RWPE1 (cell line): ENCODE data around the gene TMEM150B.

Experiments
- CTCF ChIA-PET: fragments of 350-600 bp; sonication (Branson Sonifier 250); formaldehyde crosslinking; extraction: SDS; loops from one replicate; lab custom pipeline; 2021; lab: Yijun Ruan, JAX
- POLR2A ChIA-PET: fragments of 400-600 bp; formaldehyde crosslinking; extraction: SDS; loops from one replicate; lab custom pipeline; 2020; ENCODE audit warnings: antibody characterized with exemption; ENCODE audit not compliant: low non-redundant PET; lab: Yijun Ruan, JAX
- DNase-seq: peaks from one replicate; pipeline ENCODE4 v3.0.0; 2012; ENCODE audit warnings: low spot score
- H3K27ac ChIP-seq: fragments of 450-650 bp; 2 replicates; pipeline ENCODE4 v1.5.1; 2017
- TF ChIP-seq, protein P1 (sequence below): fragments of 450-650 bp; conservative IDR thresholded peaks from 2 replicates; pipeline ENCODE4 v1.5.1; 2017; ENCODE audit warnings: low read depth, mild to moderate bottlenecking

TMEM150B gene

DNA sequence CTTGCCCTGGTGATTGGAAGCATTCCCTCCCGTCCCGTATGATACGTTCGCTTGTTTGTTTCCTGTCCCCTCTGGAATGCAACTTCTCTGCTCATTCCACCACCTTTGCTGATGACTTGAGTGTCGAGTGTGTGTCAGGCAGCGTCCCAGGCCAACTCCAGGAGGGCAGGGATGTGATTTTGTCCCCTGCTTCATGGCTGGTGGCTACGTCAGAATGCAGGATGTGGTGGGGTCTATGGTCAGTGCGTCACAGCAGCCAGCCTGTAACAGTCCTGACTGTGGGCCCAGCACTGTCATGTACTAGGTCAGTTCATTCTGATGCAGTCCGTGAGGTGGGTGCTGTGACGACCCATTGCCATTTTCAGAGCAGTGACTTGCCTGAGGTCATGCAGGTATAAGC lies 25.1 kb downstream of the TMEM150B start:
- ChIA-PET CTCF (interaction anchor here (3.4 kb wide), 1 partner anchor 84 kb away, joined by 21 read pairs; the partner anchor contains the start of gene TMEM238), POLR2A (no interaction called here)
- TF ChIP-seq, protein P1, sequence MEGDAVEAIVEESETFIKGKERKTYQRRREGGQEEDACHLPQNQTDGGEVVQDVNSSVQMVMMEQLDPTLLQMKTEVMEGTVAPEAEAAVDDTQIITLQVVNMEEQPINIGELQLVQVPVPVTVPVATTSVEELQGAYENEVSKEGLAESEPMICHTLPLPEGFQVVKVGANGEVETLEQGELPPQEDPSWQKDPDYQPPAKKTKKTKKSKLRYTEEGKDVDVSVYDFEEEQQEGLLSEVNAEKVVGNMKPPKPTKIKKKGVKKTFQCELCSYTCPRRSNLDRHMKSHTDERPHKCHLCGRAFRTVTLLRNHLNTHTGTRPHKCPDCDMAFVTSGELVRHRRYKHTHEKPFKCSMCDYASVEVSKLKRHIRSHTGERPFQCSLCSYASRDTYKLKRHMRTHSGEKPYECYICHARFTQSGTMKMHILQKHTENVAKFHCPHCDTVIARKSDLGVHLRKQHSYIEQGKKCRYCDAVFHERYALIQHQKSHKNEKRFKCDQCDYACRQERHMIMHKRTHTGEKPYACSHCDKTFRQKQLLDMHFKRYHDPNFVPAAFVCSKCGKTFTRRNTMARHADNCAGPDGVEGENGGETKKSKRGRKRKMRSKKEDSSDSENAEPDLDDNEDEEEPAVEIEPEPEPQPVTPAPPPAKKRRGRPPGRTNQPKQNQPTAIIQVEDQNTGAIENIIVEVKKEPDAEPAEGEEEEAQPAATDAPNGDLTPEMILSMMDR, result no peak
- DNase-seq, result no peak
- no peak overlapping the region for H3K27ac ChIP-seq

DNA sequence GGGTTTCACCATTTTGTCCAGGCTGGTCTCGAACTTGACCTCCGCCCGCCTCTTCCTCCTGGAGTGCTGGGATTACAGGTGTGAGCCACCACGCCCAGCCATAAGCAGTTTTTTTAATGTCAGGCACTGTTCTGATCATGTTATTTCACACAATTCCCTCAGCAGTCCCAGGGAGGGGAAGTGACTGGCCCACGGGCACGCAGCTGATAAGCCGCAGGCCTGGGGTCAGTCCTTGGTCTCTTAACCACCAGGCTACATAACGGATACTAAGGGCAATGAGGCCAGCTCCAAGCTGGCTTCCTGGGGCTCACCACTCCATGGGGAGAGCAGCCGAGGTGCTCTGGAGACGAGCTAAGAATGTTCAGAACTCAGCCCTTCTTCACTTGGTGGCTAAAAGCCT lies 27.9 kb downstream of the TMEM150B start:
- no peak for DNase-seq
- no peak overlapping the region for H3K27ac ChIP-seq
- ChIA-PET POLR2A (no interaction called here), CTCF (interaction anchor here (1.1 to 1.3 kb wide), 2 partner anchors 15 to 86 kb away, joined by 3 read pairs; no protein-coding TSS in a partner anchor)
- TF ChIP-seq, protein P1, result no peak

DNA sequence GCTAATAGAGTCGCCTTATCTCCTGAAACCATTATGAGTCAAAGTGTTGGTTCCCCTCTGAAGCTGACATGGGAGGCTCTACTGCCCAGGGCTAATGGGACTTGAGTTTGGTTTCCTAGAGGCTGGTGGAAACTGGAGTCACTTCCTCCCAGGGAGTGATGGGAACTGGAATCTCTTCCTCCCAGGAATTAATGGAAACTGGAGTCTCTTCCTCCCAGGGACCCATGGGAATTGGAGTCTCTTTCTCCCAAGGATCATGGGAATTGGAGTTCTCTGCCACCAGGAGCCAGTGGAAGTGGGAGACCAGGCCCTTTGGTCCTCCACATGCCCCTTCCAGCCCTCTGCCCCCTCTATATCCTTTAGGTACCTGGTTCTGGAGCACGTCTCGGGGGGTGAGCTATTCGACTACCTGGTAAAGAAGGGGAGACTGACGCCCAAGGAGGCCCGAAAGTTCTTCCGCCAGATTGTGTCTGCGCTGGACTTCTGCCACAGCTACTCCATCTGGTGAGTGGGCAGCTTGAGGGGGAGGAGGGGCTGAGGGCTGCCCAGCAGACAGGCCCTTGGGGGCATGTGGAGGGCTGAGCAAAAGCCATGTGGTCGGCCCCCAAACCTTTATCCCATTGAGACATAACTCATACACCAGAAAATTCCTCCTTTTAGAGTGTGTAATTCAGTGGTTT lies 35.9 kb downstream of the TMEM150B start:
- POLR2A ChIA-PET, result no interaction called here
- CTCF ChIA-PET, result interaction anchor here (0.6 kb wide), 1 partner anchor 12 kb away, joined by 4 read pairs; no protein-coding TSS in a partner anchor
- peak overlapping the region; percentile 39 for H3K27ac ChIP-seq
- TF ChIP-seq, protein P1, result no peak
- no peak for DNase-seq

DNA sequence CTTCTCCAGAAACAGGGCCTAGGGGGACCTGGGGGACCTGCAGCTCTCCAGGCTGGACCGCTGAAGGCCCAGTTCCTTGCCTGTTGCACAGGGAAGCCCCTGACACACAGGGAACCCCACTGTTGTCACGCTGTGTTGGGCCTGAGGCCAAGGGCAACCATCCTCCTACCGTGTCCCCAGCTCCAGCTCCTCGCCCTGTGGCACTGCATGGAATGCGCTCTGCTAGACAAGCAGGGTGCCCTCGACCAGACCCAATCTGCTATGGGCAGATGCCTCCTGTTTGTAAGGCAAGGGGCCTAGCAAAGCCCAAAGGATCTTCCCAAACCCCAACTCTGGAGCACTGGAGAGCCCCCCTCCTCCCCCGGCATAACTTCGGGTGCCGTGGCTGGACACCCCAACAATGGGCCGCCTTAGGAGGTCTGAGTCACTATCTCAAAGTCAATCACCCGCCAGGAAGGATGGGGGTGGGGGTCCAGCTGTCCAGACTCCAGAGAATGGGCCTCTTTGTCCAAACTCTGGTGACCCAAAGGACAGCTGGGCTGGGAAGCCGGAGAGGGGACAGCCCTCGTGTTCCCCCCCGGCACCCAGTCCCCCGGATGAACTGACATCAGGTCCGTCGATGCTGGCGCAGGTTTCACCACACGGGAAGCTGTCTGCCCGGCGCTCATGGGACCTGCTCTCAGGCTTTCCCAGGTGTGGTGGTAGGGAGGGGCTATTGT lies 37.6 kb downstream of the TMEM150B start:
- CTCF ChIA-PET, result interaction anchor here (0.7 kb wide), 1 partner anchor 97 kb away, joined by 3 read pairs; the partner anchor contains the start of gene TMEM238
- TF ChIP-seq, protein P1, result no peak
- H3K27ac ChIP-seq, result peak overlapping the region; percentile 30
- DNase-seq, result no peak
- POLR2A ChIA-PET, result no interaction called here

DNA sequence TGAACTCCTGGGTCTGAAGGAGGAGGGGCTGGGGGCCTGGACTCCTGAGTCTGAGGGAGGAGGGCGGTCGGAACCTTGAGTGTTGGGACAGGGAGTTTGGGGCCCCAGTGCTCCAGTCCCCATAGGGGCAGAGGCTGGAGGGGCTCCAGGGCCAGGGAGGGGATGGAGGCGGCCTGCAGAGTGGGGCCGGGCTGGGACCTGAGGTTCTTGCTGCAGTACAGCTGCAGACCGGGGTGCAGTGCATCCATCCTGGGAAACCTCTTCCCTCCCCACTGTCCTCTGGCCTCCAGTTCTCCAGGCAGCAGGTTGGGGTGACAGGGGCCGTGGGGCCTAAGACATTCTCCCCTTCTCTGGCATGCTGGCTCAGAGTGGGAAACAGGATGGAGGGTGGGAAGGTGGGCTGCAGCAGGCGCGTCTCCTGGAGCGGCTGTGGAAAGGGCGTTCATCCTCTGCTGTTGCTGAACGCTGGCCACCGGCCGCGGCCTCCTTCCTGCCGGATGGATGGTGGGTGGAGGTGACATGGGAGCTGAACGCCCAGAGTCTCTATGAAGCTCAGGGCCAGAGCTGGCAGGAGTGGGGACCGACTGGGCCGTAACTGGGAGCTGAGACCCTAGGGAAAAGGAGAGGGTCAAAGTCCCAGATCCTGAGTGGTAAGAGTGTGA lies 39.8 kb downstream of the TMEM150B start:
- ChIA-PET CTCF (no interaction called here), POLR2A (no interaction called here)
- TF ChIP-seq, protein P1, result no peak
- DNase-seq, result no peak
- H3K27ac ChIP-seq, result peak overlapping the region; percentile 71

DNA sequence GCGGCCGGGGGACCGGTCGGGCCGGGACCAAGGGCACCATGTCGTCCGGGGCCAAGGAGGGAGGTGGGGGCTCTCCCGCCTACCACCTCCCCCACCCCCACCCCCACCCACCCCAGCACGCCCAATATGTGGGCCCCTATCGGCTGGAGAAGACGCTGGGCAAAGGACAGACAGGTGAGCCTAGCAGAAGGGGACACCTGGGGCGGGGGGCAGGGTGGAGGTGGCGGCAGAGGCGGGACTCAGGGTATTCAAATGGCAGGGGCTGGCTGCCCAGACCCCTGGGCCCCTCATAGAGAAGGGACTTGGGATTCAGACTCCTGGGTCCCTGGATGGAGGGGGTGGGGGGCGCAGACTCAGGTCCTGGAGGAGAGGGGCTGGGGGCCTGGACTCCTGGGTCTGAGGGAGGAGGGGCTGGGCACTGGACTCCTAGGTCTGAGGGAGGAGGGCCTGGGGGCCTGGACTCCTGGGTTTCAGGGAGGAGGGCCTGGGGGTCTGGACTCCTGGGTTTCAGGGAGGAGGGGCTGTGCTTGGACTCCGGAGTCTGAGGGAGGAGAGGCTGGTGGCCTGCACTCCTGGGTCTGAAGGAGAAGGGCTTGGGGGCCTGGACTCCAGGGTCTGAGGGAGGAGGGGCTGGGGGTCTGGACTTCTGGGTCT lies 40.6 kb downstream of the TMEM150B start:
- CTCF ChIA-PET, result no interaction called here
- POLR2A ChIA-PET, result no interaction called here
- TF ChIP-seq, protein P1, result no peak
- peak overlapping the region; percentile 71 for H3K27ac ChIP-seq
- DNase-seq, result no peak
